NB4 (cell line): ENCODE measurements around the gene PCSK4.

Experiments
- DNase-seq: peaks from one replicate; pipeline ENCODE4 v3.0.0; 2010; ENCODE audit warnings: low read depth
- H3K4me3 ChIP-seq: one replicate; pipeline ENCODE4 v1.5.1; 2011; ENCODE audit warnings: mild to moderate bottlenecking, low read depth, low read length, moderate library complexity
- MYC ChIP-seq: IDR thresholded peaks from 2 replicates; pipeline ENCODE4 v1.6.1; 2011; ENCODE audit warnings: low read depth, low read length
- POLR2A ChIP-seq: IDR thresholded peaks from 2 replicates; pipeline ENCODE4 v1.6.1; 2011; ENCODE audit warnings: mild to moderate bottlenecking; ENCODE audit not compliant: insufficient read length; ENCODE audit errors: extremely low read depth
- TF ChIP-seq, protein P1 (sequence below): IDR thresholded peaks from one replicate; pipeline ENCODE4 v1.5.1; 2012; ENCODE audit warnings: low read depth, low read length
- TF ChIP-seq, protein P2 (sequence below): IDR thresholded peaks from 2 replicates; pipeline ENCODE4 v1.6.1; 2011; ENCODE audit warnings: low read depth, low read length

The PCSK4 gene

GRCh38 chr19:1505991-1506881, 16.1 kb upstream of the PCSK4 start:
- TF ChIP-seq, protein P1, sequence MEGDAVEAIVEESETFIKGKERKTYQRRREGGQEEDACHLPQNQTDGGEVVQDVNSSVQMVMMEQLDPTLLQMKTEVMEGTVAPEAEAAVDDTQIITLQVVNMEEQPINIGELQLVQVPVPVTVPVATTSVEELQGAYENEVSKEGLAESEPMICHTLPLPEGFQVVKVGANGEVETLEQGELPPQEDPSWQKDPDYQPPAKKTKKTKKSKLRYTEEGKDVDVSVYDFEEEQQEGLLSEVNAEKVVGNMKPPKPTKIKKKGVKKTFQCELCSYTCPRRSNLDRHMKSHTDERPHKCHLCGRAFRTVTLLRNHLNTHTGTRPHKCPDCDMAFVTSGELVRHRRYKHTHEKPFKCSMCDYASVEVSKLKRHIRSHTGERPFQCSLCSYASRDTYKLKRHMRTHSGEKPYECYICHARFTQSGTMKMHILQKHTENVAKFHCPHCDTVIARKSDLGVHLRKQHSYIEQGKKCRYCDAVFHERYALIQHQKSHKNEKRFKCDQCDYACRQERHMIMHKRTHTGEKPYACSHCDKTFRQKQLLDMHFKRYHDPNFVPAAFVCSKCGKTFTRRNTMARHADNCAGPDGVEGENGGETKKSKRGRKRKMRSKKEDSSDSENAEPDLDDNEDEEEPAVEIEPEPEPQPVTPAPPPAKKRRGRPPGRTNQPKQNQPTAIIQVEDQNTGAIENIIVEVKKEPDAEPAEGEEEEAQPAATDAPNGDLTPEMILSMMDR, result no peak
- TF ChIP-seq, protein P2, sequence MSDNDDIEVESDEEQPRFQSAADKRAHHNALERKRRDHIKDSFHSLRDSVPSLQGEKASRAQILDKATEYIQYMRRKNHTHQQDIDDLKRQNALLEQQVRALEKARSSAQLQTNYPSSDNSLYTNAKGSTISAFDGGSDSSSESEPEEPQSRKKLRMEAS, result no peak
- TF ChIP-seq POLR2A (no peak), MYC (no peak)
- DNase-seq, result no peak
- no peak overlapping the region for H3K4me3 ChIP-seq

DNA sequence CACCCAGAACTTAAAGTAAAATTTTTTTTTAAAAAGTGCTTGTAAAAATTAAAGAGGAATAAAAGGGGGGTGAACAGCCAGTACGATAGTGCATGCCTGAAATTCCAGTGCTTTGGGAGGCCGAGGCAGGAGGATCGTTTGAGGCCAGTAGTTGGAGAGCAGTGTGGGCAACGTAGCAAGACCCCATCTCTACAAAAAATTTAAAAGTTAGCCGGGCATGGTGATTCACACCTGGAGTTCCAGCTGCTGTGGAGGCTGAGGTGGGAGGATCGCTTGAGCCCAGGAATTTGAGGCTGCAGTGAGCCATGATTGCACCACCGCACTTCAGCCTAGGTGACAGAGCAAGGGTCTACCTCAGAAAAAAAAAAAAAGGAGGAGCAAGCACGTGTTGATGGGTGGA, 14.9 kb upstream of the PCSK4 start:
- no peak overlapping the region for H3K4me3 ChIP-seq
- DNase-seq, result no peak
- TF ChIP-seq, protein P1, result no peak

- H3K4me3 ChIP-seq, result no peak overlapping the region
- no peak for DNase-seq
- TF ChIP-seq MYC, result no peak
- no peak for TF ChIP-seq POLR2A
- TF ChIP-seq, protein P1, result no peak
- TF ChIP-seq, protein P2, result no peak
Measured at GRCh38 chr19:1503925-1504773, 14.0 kb upstream of the PCSK4 start.

DNA sequence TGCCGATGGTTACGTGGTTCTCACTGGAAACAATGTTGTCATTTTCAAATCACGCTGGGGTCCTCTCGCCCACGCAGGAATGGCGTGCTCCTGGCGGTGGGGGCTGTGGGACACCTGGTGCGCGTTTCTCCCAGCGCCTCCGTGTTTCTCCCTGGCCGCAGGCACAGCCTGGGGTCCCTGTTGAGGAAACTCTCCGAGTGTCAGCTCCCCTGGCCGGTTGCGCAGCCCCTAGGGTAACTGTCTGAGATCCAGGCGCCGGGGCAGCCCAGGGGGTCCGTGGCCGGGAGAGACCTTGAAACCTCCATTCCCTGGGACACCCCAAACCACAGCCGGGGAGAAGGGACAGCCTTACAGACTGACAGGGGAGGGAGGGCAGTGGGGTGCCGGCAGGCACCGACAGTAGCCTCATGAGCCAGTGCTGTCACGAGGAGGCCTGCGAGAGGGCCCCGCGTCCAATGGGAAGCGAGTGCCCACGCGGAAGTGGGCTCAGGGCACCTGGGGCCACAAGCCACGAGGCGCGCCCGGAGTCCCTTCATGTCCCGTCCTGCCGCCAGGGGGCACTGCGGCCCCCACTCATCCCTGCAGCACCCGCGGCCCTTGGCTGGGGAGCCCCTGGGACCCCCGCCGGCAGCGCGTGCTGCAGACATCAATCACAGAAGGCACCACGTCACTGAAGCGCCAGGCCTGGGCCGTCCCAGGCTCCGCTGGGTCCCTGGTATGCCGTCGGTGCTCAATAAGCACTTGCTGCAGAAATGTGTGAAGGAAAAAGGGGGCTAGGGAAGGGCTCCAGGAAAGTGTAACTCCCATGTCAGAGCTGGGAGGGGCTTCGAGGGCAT, 13.2 kb upstream of the PCSK4 start:
- peak; percentile 53 for DNase-seq
- H3K4me3 ChIP-seq, result no peak overlapping the region
- peak; percentile 84 for TF ChIP-seq MYC
- TF ChIP-seq, protein P1, result peak; percentile 45
- TF ChIP-seq POLR2A, result no peak
- TF ChIP-seq, protein P2, result peak; percentile 81

DNA sequence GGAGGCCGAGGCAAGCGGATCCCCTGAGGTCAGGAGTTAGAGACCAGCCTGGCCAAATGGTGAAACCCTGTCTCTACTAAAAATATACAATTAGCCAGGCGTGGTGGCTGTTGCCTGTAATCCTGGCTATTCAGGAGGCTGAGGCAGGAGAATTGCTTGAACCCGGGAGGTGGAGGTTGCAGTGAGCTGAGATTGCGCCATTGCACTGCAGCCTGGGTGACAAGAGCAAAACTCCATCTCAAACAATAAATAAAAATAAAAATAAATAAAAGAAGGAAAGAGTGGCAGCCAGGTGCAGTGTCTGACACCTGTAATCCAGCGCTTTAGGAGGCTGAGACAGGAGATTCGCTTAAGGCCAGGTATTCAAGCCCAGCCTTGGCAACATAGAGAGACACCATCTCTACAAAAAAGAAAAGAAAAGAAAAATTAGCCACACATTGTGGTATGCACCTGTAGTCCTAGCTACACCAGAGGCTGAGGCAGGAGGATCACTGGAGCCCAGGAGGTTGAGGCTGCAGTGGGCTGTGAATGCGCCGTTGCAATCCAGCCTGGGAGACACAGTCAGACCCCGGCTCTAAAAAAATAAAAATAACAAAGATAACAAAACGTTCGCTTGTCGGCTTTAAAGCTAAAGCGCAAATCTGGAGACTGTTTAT, 12.4 kb upstream of the PCSK4 start:
- no peak overlapping the region for H3K4me3 ChIP-seq

More for the DNA sequence above, 12.4 kb upstream of the PCSK4 start:
- TF ChIP-seq, protein P2, result no peak
- TF ChIP-seq POLR2A (no peak), MYC (no peak)
- TF ChIP-seq, protein P1, result no peak
- DNase-seq, result no peak
